SK-N-MC (cell line): ENCODE data around the gene LHX5.

Experiments
- EZH2 ChIP-seq: fragments of 200-600 bp; sonication (generic); IDR thresholded peaks from one replicate; pipeline ENCODE4 v1.6.1; 2017; ENCODE audit warnings: antibody characterized with exemption
- FOXP2 ChIP-seq: optimal IDR thresholded peaks from 2 replicates; pipeline ENCODE3; 2011; ENCODE audit warnings: mild to moderate bottlenecking, moderate library complexity; ENCODE audit not compliant: insufficient read depth; ENCODE audit errors: extremely low read length, control extremely low read depth
- POLR2AphosphoS5 ChIP-seq: IDR thresholded peaks from 2 replicates; pipeline ENCODE4 v1.6.1; 2012; ENCODE audit warnings: mild to moderate bottlenecking, low read depth, low read length, borderline replicate concordance

DNA sequence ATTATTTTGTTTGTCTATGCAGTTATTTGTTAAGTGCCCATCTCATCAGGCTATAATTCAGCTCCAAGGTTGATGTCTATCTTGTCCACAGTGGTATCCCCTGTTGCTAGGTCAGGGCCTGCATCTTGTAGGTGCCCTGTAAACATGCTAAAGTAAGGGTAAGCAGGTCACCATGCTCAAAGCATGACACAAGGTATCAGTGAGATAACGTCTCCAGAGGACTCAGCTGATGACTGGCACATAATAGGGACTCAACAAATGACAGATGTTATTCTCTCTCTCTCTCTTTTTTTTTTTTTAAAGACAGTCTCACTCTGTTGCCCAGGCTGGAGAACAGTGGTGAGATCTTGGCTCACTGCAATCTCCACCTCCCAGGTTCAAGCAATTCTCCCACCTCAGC lies 47.2 kb downstream of the LHX5 start:
- TF ChIP-seq EZH2 (no peak), POLR2AphosphoS5 (no peak), FOXP2 (no peak)
